Fibroblast of the aortic adventitia (primary cell): ENCODE measurements around the gene NLRC3. TPM values are rescaled to one million over a fixed set of nuclear protein-coding genes. Genes with fewer than 3 reads are reported as not detected.
"Not testable (repeated sequence)": the region's sequence is repeated elsewhere in the genome, so short reads cannot be mapped to it uniquely, and the experiment has no call there.

Source experiments
- DNase-seq: peaks from one replicate; pipeline ENCODE4 v3.0.0-alpha.2; 2010; ENCODE audit warnings: low read depth
- H3K4me3 ChIP-seq: 2 replicates; pipeline ENCODE4 v1.5.1; 2011; ENCODE audit warnings: low read depth, mild to moderate bottlenecking, control low read depth, low read length, moderate library complexity
- CTCF ChIP-seq: IDR thresholded peaks from 2 replicates; pipeline ENCODE4 v1.5.1; 2011; ENCODE audit warnings: mild to moderate bottlenecking, low read length, control low read depth, inconsistent platforms; ENCODE audit not compliant: insufficient read depth
- total RNA-seq: library from RNA; depleted of rRNA; stranded (reverse); fragments of >200 nt; gene quantifications from 2 replicates; pipeline ENCODE4 v1.2.3, GENCODE V29; 2012; ENCODE audit warnings: low replicate concordance

NLRC3 gene
- total RNA-seq, 1 donor, result not detected

- peak overlapping the region; percentile 99 for H3K4me3 ChIP-seq
- TF ChIP-seq CTCF, result no peak
- DNase-seq, result no peak
These were observed 35.6 kb upstream of the NLRC3 start for GRCh38 chr16:3612510-3613466.

GRCh38 chr16:3611146-3611975, 34.2 kb upstream of the NLRC3 start, which contains the start of gene SLX4:
SLX4 (minus strand) TSS chr16:3611606; CDS start chr16:3608964, 2,642 bp downstream.
- no peak for TF ChIP-seq CTCF
- H3K4me3 ChIP-seq, result peak within 1 kb of the TSS; percentile 99
- peak; percentile 84 for DNase-seq

GRCh38 chr16:3610698-3611145, 33.5 kb upstream of the NLRC3 start:
- peak; percentile 5 for DNase-seq
- peak overlapping the region; percentile 83 for H3K4me3 ChIP-seq
- no peak for TF ChIP-seq CTCF

GRCh38 chr16:3609895-3610697, 32.9 kb upstream of the NLRC3 start:
- H3K4me3 ChIP-seq, result peak overlapping the region; percentile 83
- TF ChIP-seq CTCF, result no peak
- no peak for DNase-seq

- H3K4me3 ChIP-seq, DNase-seq: not testable (repeated sequence)
These were observed 31.8 kb upstream of the NLRC3 start for GRCh38 chr16:3608976-3609375.

- no peak overlapping the region for H3K4me3 ChIP-seq
- TF ChIP-seq CTCF, result no peak
- DNase-seq, result no peak
These were observed 30.9 kb upstream of the NLRC3 start for GRCh38 chr16:3608069-3608468.
